Lower lobe of right lung (tissue), 2 donors: ENCODE results near the gene MBOAT2. TPM values are rescaled to one million over a fixed set of nuclear protein-coding genes. Genes with fewer than 3 reads are reported as not detected.
"Not testable (repeated sequence)": the region's sequence is repeated elsewhere in the genome, so short reads cannot be mapped to it uniquely, and the experiment has no call there.

Experiments used
- ATAC-seq, 2 donors: fragments of 200-7000 bp; cut with Tn5 transposase; one replicate each; pipeline ENCODE4 v1.9.1; 2020 to 2022; ENCODE audit warnings: mild to moderate bottlenecking in 2 of 2, moderate library complexity in 2 of 2
- DNase-seq: peaks from one replicate; pipeline ENCODE4 v3.0.0-alpha.2; 2020
- H3K27ac ChIP-seq: fragments of 200-600 bp; one replicate; pipeline ENCODE4 v1.8.0; 2022
- H3K27me3 ChIP-seq: fragments of 200-600 bp; one replicate; pipeline ENCODE4 v1.8.0; 2022; ENCODE audit warnings: low read depth
- H3K36me3 ChIP-seq: fragments of 200-600 bp; one replicate; pipeline ENCODE4 v1.8.0; 2022; ENCODE audit warnings: mild to moderate bottlenecking
- H3K4me1 ChIP-seq: fragments of 200-600 bp; one replicate; pipeline ENCODE4 v1.8.0; 2022
- H3K4me3 ChIP-seq: fragments of 200-600 bp; one replicate; pipeline ENCODE4 v1.8.0; 2022; ENCODE audit warnings: mild to moderate bottlenecking
- H3K9me3 ChIP-seq: fragments of 200-600 bp; one replicate; pipeline ENCODE4 v1.8.0; 2022
- intact Hi-C: fragments of 100-400 bp; cut with DNase I; formaldehyde crosslinking; loops from one replicate; pipeline ENCODE4 v1.11.0; 2022
- total RNA-seq: library from RNA; stranded (reverse); fragmentation: NEBNext Ultra II Directional; extraction: Animal tissue kit (Norgen Biotek cat#: 25700); gene quantifications from one replicate; pipeline ENCODE4 v1.2.1, GENCODE V29; 2021
- TF ChIP-seq, protein P1 (sequence below): fragments of 200-600 bp; IDR thresholded peaks from one replicate; pipeline ENCODE4 v1.8.0; 2022; ENCODE audit warnings: antibody characterized with exemption, mild to moderate bottlenecking
- donor health status: DM: no; HTN: yes; CAD: no; lungs with severe emphysema.

MBOAT2 gene
- total RNA-seq, 1 donor from 2014 or later: 36.5 TPM

DNA sequence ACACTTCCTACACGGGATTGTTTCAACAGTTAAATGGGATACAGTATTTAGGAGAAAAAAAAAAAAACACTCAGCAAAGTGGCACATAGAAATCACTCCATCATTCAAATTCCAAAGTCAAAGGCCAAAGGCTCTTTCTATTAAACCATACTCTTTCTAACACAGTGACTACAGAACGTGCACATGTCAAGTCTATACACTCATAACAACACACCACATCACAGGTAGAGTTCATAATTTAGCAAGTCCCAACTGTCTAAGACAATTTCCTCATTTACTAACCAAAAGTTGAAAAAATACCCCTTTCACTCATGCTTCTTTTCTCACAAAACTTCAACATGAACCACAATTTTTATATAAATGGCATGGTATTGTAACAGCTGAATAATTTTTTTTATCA is 70.8 kb downstream of the MBOAT2 start:
- DNase-seq (no peak), ATAC-seq (no peak)
- no peaks in the 10 kb centered on the region for H3K9me3 ChIP-seq
- no peak overlapping the region for H3K27ac ChIP-seq
- H3K4me3 ChIP-seq: no peak overlapping the region
- no peaks in the 10 kb centered on the region for H3K4me1 ChIP-seq
- no peaks in the 10 kb centered on the region for H3K27me3 ChIP-seq
- intact Hi-C loops: no loop called here
- no peaks in the 10 kb centered on the region for H3K36me3 ChIP-seq
- TF ChIP-seq, protein P1, sequence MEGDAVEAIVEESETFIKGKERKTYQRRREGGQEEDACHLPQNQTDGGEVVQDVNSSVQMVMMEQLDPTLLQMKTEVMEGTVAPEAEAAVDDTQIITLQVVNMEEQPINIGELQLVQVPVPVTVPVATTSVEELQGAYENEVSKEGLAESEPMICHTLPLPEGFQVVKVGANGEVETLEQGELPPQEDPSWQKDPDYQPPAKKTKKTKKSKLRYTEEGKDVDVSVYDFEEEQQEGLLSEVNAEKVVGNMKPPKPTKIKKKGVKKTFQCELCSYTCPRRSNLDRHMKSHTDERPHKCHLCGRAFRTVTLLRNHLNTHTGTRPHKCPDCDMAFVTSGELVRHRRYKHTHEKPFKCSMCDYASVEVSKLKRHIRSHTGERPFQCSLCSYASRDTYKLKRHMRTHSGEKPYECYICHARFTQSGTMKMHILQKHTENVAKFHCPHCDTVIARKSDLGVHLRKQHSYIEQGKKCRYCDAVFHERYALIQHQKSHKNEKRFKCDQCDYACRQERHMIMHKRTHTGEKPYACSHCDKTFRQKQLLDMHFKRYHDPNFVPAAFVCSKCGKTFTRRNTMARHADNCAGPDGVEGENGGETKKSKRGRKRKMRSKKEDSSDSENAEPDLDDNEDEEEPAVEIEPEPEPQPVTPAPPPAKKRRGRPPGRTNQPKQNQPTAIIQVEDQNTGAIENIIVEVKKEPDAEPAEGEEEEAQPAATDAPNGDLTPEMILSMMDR: no peak

GRCh38 chr2:8930185-8930584 is 73.3 kb downstream of the MBOAT2 start:
- H3K9me3 ChIP-seq, H3K27me3 ChIP-seq, H3K4me1 ChIP-seq, ATAC-seq, H3K4me3 ChIP-seq, DNase-seq, H3K27ac ChIP-seq, H3K36me3 ChIP-seq, intact Hi-C loops: not testable (repeated sequence)

- no peak for ATAC-seq
- H3K36me3 ChIP-seq: no peaks in the 10 kb centered on the region
- H3K27me3 ChIP-seq: no peaks in the 10 kb centered on the region
- H3K9me3 ChIP-seq: no peaks in the 10 kb centered on the region
- no peak overlapping the region for H3K27ac ChIP-seq
- intact Hi-C loops: no loop called here
- no peak overlapping the region for H3K4me3 ChIP-seq
- DNase-seq: no peak
- TF ChIP-seq, protein P1: no peak
- no peaks in the 10 kb centered on the region for H3K4me1 ChIP-seq
Observed at GRCh38 chr2:8929128-8929527, 74.4 kb downstream of the MBOAT2 start.

GRCh38 chr2:8927510-8928455 is 75.7 kb downstream of the MBOAT2 start:
- H3K27me3 ChIP-seq: no peaks in the 10 kb centered on the region
- H3K4me1 ChIP-seq: no peaks in the 10 kb centered on the region
- H3K9me3 ChIP-seq: no peaks in the 10 kb centered on the region
- H3K4me3 ChIP-seq: no peak overlapping the region
- no peak overlapping the region for H3K27ac ChIP-seq
- ATAC-seq (peak; percentile 65 to 70), DNase-seq (no peak)
- intact Hi-C loops: no loop called here
- no peaks in the 10 kb centered on the region for H3K36me3 ChIP-seq
- TF ChIP-seq, protein P1: no peak

- DNase-seq (no peak), ATAC-seq (no peak)
- Histone ChIP-seq H3K4me3 (no peak overlapping the region), H3K4me1 (no peaks in the 10 kb centered on the region), H3K27me3 (no peaks in the 10 kb centered on the region), H3K36me3 (no peaks in the 10 kb centered on the region), H3K9me3 (no peaks in the 10 kb centered on the region), H3K27ac (no peak overlapping the region)
- intact Hi-C loops: no loop called here
- TF ChIP-seq, protein P1: no peak
Observed at GRCh38 chr2:8926356-8926755, 77.1 kb downstream of the MBOAT2 start.

- no peak overlapping the region for H3K27ac ChIP-seq
- no peak for ATAC-seq
- no peak overlapping the region for H3K4me3 ChIP-seq
- no peak for DNase-seq
- TF ChIP-seq, protein P1: no peak
- H3K27me3 ChIP-seq: no peaks in the 10 kb centered on the region
- H3K9me3 ChIP-seq: no peaks in the 10 kb centered on the region
- H3K4me1 ChIP-seq: no peaks in the 10 kb centered on the region
- no peaks in the 10 kb centered on the region for H3K36me3 ChIP-seq
- intact Hi-C loops: no loop called here
Observed at GRCh38 chr2:8925411-8925810, 78.1 kb downstream of the MBOAT2 start.
